Natural killer cell (primary cell): Measurements from ENCODE around the gene BCL6B. TPM values are rescaled to one million over a fixed set of nuclear protein-coding genes. Genes with fewer than 3 reads are reported as not detected.
A peak's percentile ranks its signal among the peaks of the same experiment; 100 is the strongest.

ENCODE experiments used
- ATAC-seq, 3 donors: fragments of 150-1000 bp in 2 of 3; fragments of 200-7000 bp in 1 of 3; cut with Tn5 transposase; 1 replicate in 1 of 3; 2 replicates in 2 of 3; pipeline ENCODE4 v1.10.0; 2021; ENCODE audit warnings: mild to moderate bottlenecking in 2 of 3, moderate library complexity in 2 of 3
- DNase-seq, 2 donors: peaks; one replicate each; pipeline versions ENCODE4 v3.0.0 to v3.0.0-alpha.2; 2013 to 2021; ENCODE audit warnings: mixed read lengths in 1 of 2
- H3K27ac ChIP-seq: one replicate; pipeline ENCODE4 v1.5.1; 2013; ENCODE audit warnings: mild to moderate bottlenecking, low read length
- H3K27me3 ChIP-seq: one replicate; pipeline ENCODE4 v1.6.1; 2013; ENCODE audit warnings: low read length; ENCODE audit not compliant: control insufficient read depth, insufficient read depth
- H3K36me3 ChIP-seq: one replicate; pipeline ENCODE4 v1.6.1; 2013; ENCODE audit warnings: low read length; ENCODE audit not compliant: control insufficient read depth, insufficient read depth
- H3K4me1 ChIP-seq: one replicate; pipeline ENCODE4 v1.6.1; 2013; ENCODE audit warnings: low read length; ENCODE audit not compliant: control insufficient read depth, insufficient read depth
- H3K4me3 ChIP-seq: one replicate; pipeline ENCODE4 v1.5.1; 2013; ENCODE audit warnings: low read length
- H3K9me3 ChIP-seq: one replicate; pipeline ENCODE4 v1.6.1; 2013; ENCODE audit warnings: low read length; ENCODE audit not compliant: control insufficient read depth, insufficient read depth
- H3K27ac Mint-ChIP-seq, 2 donors: one replicate each; pipeline ENCODE4 v1.8.0; 2022; ENCODE audit warnings: mild to moderate bottlenecking in 2 of 2, mixed read lengths in 2 of 2, moderate library complexity in 1 of 2
- H3K27me3 Mint-ChIP-seq, 2 donors: one replicate each; pipeline ENCODE4 v1.8.0; 2022; ENCODE audit warnings: low read depth in 2 of 2, mixed read lengths in 2 of 2
- H3K36me3 Mint-ChIP-seq: one replicate; pipeline ENCODE4 v1.8.0; 2022; ENCODE audit warnings: mixed read lengths
- H3K4me1 Mint-ChIP-seq, 2 donors: one replicate each; pipeline ENCODE4 v1.8.0; 2022; ENCODE audit warnings: mixed read lengths in 2 of 2
- H3K4me3 Mint-ChIP-seq: one replicate; pipeline ENCODE4 v1.8.0; 2022; ENCODE audit warnings: mild to moderate bottlenecking, moderate library complexity, mixed read lengths
- H3K9me3 Mint-ChIP-seq, 2 donors: one replicate each; pipeline ENCODE4 v1.8.0; 2022; ENCODE audit warnings: mixed read lengths in 2 of 2
- WGBS: methylation state at CpG from one replicate; pipeline ENCODE4 v1.1.7; 2013; ENCODE audit warnings: missing lambda C conversion rate; ENCODE audit not compliant: insufficient coverage; 5-methylcytosine and 5-hydroxymethylcytosine counted together
- intact Hi-C: fragments of 100-400 bp; cut with micrococcal nuclease; formaldehyde crosslinking; loops from one replicate; pipeline ENCODE4 v1.14.2; 2022
- total RNA-seq, 4 donors: library from RNA; stranded (reverse); fragments of 120-200 nt in 1 of 4; gene quantifications; one replicate each; pipeline versions ENCODE4 v1.2.3 to v1.2.4, GENCODE V29; 2013 to 2022
- TF ChIP-seq, protein P1 (sequence below): fragments of 200-600 bp; IDR thresholded peaks from one replicate; pipeline ENCODE4 v1.8.0; 2022; ENCODE audit warnings: antibody characterized with exemption

BCL6B gene
- total RNA-seq, 3 donors from 2014 or later (not counting 1 experiment from before 2014, with no cell fraction given) = 0.49 to 0.84 TPM; not detected in 1

DNA sequence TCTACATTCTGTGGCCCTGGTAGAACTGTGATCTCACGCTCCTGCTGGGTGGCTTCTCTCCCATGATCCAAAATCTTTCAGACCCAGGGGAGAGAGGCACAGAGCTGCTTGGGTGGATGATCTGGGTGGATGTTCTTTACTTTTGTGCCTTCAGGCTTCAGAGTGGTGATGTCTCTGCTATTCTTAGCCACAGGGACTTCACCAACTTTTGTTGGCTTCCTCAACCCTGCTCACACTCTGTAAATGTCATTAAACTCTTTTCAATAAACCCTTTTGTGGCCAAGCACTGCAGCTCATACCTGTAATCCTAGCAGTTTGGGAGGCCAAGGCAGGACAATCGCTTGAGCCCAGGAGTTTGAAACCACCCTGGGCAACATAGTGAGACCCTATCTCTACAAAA, 49.6 kb downstream of the BCL6B start:
- no peak overlapping the region for H3K27ac Mint-ChIP-seq
- intact Hi-C loops = no loop called here
- H3K36me3 ChIP-seq = no peaks in the 10 kb centered on the region
- H3K4me3 Mint-ChIP-seq = no peak overlapping the region
- peaks cover 0 to 4% of the 10 kb centered on the region in 2 donors for H3K27me3 Mint-ChIP-seq
- H3K27me3 ChIP-seq = no peaks in the 10 kb centered on the region
- TF ChIP-seq, protein P1, sequence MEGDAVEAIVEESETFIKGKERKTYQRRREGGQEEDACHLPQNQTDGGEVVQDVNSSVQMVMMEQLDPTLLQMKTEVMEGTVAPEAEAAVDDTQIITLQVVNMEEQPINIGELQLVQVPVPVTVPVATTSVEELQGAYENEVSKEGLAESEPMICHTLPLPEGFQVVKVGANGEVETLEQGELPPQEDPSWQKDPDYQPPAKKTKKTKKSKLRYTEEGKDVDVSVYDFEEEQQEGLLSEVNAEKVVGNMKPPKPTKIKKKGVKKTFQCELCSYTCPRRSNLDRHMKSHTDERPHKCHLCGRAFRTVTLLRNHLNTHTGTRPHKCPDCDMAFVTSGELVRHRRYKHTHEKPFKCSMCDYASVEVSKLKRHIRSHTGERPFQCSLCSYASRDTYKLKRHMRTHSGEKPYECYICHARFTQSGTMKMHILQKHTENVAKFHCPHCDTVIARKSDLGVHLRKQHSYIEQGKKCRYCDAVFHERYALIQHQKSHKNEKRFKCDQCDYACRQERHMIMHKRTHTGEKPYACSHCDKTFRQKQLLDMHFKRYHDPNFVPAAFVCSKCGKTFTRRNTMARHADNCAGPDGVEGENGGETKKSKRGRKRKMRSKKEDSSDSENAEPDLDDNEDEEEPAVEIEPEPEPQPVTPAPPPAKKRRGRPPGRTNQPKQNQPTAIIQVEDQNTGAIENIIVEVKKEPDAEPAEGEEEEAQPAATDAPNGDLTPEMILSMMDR = no peak
- H3K4me1 ChIP-seq = no peaks in the 10 kb centered on the region
- H3K36me3 Mint-ChIP-seq = peaks cover 12% of the 10 kb centered on the region
- peaks cover 13% of the 10 kb centered on the region for H3K9me3 ChIP-seq
- peaks cover 0 to 13% of the 10 kb centered on the region in 2 donors for H3K4me1 Mint-ChIP-seq
- H3K27ac ChIP-seq = no peak overlapping the region
- DNase-seq = no peak
- no peak overlapping the region for H3K4me3 ChIP-seq
- WGBS = 79% methylated on average over 2 of the region's 2 CpGs
- ATAC-seq = peak in 1 of 3 donors; percentile 2
- H3K9me3 Mint-ChIP-seq = peaks cover 8% of the 10 kb centered on the region in 2 donors

- intact Hi-C loops = no loop called here
- H3K36me3 Mint-ChIP-seq = no peaks in the 10 kb centered on the region
- TF ChIP-seq, protein P1 = no peak
- no peak for DNase-seq
- Histone ChIP-seq H3K36me3 (no peaks in the 10 kb centered on the region), H3K27ac (no peak overlapping the region), H3K4me3 (no peak overlapping the region), H3K27me3 (no peaks in the 10 kb centered on the region), H3K4me1 (peaks cover 2% of the 10 kb centered on the region), H3K9me3 (no peaks in the 10 kb centered on the region)
- H3K4me1 Mint-ChIP-seq = peaks cover 0 to 33% of the 10 kb centered on the region in 2 donors
- peaks cover 0 to 4% of the 10 kb centered on the region in 2 donors for H3K27me3 Mint-ChIP-seq
- H3K4me3 Mint-ChIP-seq = no peak overlapping the region
- no peak overlapping the region for H3K27ac Mint-ChIP-seq
- ATAC-seq = no peak
- no peaks in the 10 kb centered on the region for H3K9me3 Mint-ChIP-seq
- WGBS = 92% methylated on average over 14 of the region's 14 CpGs
These were observed 52.1 kb downstream of the BCL6B start for GRCh38 chr17:7074931-7075330.

- H3K4me1 Mint-ChIP-seq = peaks cover 27 to 54% of the 10 kb centered on the region in 2 donors
- Histone ChIP-seq H3K36me3 (no peaks in the 10 kb centered on the region), H3K9me3 (no peaks in the 10 kb centered on the region), H3K27me3 (no peaks in the 10 kb centered on the region), H3K4me1 (peaks cover 31% of the 10 kb centered on the region), H3K4me3 (no peak overlapping the region), H3K27ac (no peak overlapping the region)
- intact Hi-C loops = no loop called here
- DNase-seq (no peak), ATAC-seq (no peak)
- peak overlapping the region in 1 of 2 donors; percentile 7 for H3K27ac Mint-ChIP-seq
- H3K36me3 Mint-ChIP-seq = no peaks in the 10 kb centered on the region
- no peaks in the 10 kb centered on the region for H3K9me3 Mint-ChIP-seq
- TF ChIP-seq, protein P1 = no peak
- H3K27me3 Mint-ChIP-seq = no peaks in the 10 kb centered on the region
- 93% methylated on average over 7 of the region's 7 CpGs for WGBS
- no peak overlapping the region for H3K4me3 Mint-ChIP-seq
These were observed 55.2 kb downstream of the BCL6B start for GRCh38 chr17:7077911-7078546.

DNA sequence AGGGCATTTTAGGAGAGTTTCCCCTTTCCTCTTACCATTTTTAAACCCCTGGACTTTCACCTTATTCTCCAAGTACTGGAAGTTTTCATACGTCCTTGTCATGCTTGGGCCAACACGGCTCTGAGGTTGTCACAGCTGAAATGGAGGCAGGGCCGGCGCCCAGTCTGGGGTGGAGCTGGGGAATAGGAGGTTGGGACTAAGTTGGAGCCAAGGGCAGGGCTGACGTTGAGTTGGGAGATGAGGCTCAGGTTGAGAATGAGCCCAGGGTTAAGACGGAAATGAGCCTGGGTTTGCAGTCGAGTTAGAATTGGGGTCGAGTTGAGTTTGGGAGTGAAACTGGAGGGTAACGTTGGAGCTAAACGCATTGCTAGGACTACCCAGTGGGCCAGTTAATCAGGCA, 55.9 kb downstream of the BCL6B start:
- Histone ChIP-seq H3K36me3 (no peaks in the 10 kb centered on the region), H3K27ac (no peak overlapping the region), H3K4me1 (peaks cover 37% of the 10 kb centered on the region), H3K27me3 (no peaks in the 10 kb centered on the region), H3K4me3 (no peak overlapping the region), H3K9me3 (no peaks in the 10 kb centered on the region)
- Mint-ChIP-seq H3K27me3 (peaks cover 0 to 3% of the 10 kb centered on the region in 2 donors), H3K4me1 (peaks cover 32 to 59% of the 10 kb centered on the region in 2 donors), H3K9me3 (no peaks in the 10 kb centered on the region), H3K27ac (peak overlapping the region in 1 of 2 donors; percentile 7), H3K36me3 (no peaks in the 10 kb centered on the region), H3K4me3 (no peak overlapping the region)
- intact Hi-C loops = no loop called here
- 95% methylated on average over 10 of the region's 10 CpGs for WGBS
- DNase-seq (no peak), ATAC-seq (no peak)
- TF ChIP-seq, protein P1 = no peak
